Sigmoid colon (tissue), 4 donors: ENCODE results near the gene C19orf12.

Source experiments
- CTCF ChIP-seq, 4 experiments: fragments of 450-650 bp in 3 of 4; fragments of 200-600 bp in 1 of 4; IDR thresholded peaks; one replicate each; pipeline ENCODE4 v1.5.1; 2016 to 2019; ENCODE audit warnings: antibody characterized with exemption in 4 of 4, mild to moderate bottlenecking in 3 of 4, moderate library complexity in 2 of 4
- EP300 ChIP-seq, 4 donors: sonication (generic); formaldehyde crosslinking; IDR thresholded peaks; one replicate each; pipeline ENCODE4 v1.6.1; 2017; ENCODE audit warnings: antibody characterized with exemption in 4 of 4
- POLR2A ChIP-seq, 2 donors: fragments of 450-650 bp; IDR thresholded peaks; one replicate each; pipeline ENCODE4 v1.6.1; 2016; ENCODE audit warnings: antibody characterized with exemption in 2 of 2, mild to moderate bottlenecking in 2 of 2, moderate library complexity in 2 of 2

- no peak for TF ChIP-seq EP300 (IDR thresholded peaks at IDR 0.05)
- no peak for TF ChIP-seq POLR2A (IDR thresholded peaks at IDR 0.05)
- TF ChIP-seq CTCF (IDR thresholded peaks at IDR 0.05), result no peak
Observed at GRCh38 chr19:29685326-29685725, 29.7 kb downstream of the C19orf12 start.
